GM18498 (cell line): ENCODE data around the gene HAO1.
"Not testable (repeated sequence)": the region's sequence is repeated elsewhere in the genome, so short reads cannot be mapped to it uniquely, and the experiment has no call there.

Experiments used
- ATAC-seq: cut with Tn5 transposase; IDR thresholded peaks from one replicate; pipeline ENCODE4 v1.9.1; 2021; ENCODE audit warnings: mild to moderate bottlenecking, moderate library complexity; ENCODE audit not compliant: unreplicated experiment

Gene HAO1

DNA sequence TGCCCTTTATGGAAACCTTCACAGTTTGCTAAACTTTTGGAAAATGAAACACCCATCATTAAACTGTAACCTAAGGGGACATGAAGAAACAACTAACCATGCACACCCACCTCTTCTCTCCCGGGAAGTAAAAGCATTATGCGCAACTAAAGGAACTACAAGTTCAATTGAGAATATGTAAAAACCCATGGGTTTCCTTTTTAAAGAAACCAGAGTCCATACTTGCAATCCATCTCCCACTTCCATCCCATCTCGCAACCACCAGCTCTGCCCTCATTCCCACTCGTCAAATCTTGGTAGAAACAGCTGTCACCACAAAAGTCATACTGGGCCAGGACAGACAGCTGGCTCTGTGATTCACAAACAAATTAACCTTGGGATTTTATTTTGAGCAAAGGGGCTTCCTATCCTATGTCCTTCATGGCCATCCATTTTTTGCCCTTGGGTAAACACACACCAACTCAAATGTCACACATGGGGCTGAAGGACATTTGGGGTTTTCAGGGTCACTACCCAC, 81.5 kb downstream of the HAO1 start:
- no peak for ATAC-seq

GRCh38 chr20:7856756-7857155, 83.5 kb downstream of the HAO1 start:
- ATAC-seq: no peak

GRCh38 chr20:7855545-7855944, 84.7 kb downstream of the HAO1 start:
- ATAC-seq: no peak

DNA sequence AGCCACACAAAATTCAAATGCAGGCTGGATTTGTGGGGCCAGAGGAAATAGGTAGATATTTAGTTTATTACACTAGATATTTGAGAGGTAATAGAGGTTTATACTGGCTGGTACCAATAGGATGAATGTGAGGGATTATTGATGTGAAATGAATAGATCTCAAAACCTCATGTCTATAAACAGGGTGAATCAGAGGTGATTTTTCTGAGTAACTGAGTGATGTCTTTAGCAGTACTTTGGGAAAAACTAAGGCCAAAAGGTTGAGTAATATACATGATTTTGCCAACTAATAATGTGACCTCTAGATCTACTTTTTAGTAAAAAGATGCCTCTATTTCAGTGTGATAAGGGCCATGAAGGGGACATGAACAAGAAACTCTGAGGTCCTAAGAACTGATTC, 86.8 kb downstream of the HAO1 start:
- no peak for ATAC-seq

GRCh38 chr20:7850775-7851490, 89.3 kb downstream of the HAO1 start:
- ATAC-seq: no peak

DNA sequence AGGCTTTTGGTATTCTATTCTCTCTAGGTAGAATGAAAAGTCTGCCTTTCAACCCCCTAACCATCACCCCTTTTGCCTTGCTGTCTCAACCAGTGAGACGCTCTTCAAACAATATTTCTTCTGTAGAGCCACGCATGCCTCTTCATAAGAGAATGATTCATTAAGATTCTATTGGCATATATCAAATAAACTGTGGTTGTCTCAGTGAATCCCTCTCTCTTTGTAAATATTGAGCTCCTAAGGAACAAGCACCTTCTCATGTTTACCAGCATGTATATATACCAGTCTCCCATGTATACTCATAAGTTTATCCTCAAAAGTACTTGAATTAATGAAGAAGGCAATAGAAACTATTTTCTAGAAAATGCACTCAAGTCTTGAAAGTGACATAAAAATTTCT, 90.6 kb downstream of the HAO1 start:
- ATAC-seq: no peak

DNA sequence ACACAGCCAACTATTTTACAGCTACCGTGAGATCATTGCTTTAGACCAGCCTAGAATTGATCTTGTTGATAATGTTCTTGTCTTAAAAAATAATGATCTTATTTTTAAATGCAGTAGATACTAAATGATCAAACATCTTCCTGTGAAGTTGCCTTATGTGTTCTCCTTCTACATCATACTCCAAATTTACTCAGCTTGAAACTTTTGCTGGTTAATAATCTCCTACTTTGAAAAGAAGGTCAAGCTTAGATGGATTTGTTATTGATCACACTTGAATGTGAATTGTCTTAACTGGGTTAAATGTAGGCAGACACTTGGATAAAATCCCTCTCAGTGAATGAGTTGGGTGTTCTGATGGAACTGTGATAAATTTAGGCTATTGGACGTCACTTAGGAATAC, 91.9 kb downstream of the HAO1 start:
- no peak for ATAC-seq

DNA sequence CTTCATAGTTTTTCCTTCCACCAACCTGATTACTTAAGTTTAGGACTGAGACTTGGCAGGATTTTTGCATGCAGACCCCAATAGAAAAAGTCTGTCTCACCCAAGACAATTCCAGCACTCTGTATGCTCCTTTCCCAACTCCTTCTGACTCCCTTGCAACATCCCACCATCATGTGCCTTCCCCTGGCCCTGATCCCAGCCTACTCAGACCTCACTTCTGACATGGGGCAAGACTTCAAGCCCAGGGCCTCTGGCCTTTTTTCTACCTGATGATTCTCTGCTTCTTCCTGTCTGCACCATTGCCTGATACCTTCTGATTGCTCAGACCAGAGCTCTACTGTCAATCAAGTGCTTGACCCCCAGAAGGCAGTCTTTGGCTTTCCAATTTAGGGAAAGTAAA, 96.6 kb downstream of the HAO1 start:
- ATAC-seq: no peak

GRCh38 chr20:7841971-7842310, 98.3 kb downstream of the HAO1 start:
- no peak for ATAC-seq

DNA sequence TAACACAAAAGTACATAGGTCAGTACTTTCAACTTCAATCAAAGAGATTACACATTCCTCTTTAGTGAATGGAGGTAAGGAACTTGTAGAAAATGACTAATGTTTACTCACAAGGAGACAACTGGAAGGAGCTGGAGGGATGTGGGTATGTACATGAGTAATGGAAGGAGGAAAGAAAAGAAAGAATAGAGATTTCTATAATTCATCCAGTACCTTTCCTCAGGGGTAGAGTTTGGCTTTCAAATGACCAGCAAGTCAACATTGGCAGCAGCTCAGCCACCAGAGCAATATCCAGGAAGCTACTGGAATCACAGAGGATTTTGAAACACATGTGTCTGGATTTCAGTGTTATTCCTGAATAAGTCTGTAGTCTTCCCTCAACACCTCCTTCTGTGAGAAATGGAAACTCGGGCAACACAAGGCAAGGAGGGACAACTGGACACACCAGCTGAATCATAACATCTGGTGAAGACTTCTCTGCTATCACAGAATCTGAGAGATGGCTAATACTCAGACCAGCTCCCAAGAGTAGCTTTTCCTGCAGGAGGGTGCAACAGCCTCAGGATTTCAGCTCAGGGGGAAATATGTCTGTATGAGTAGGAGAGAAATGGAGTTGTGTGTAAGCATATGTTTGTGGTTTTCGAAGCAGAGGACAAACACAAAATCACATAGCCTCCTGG, 98.8 kb downstream of the HAO1 start:
- ATAC-seq: no peak

- no peak for ATAC-seq
These were observed 104.2 kb downstream of the HAO1 start for GRCh38 chr20:7836076-7836475.

- not testable (repeated sequence) for ATAC-seq
These were observed 105.8 kb downstream of the HAO1 start for GRCh38 chr20:7834441-7834840.
